Adipocyte (in vitro differentiated cells): ENCODE measurements around the gene PTTG1.
"Not testable (repeated sequence)": the region's sequence is repeated elsewhere in the genome, so short reads cannot be mapped to it uniquely, and the experiment has no call there.

Source experiments
- DNase-seq: peaks from one replicate; pipeline ENCODE4 v3.0.0-alpha.2; 2015; ENCODE audit warnings: low read depth
- H3K27me3 ChIP-seq: replicated peaks from 2 replicates; pipeline ENCODE4 v1.7.0; 2013; ENCODE audit warnings: mild to moderate bottlenecking, low read length, moderate library complexity; ENCODE audit not compliant: control insufficient read depth, insufficient read depth
- H3K36me3 ChIP-seq: 2 replicates; pipeline ENCODE4 v1.7.0; 2013; ENCODE audit warnings: low read length, mild to moderate bottlenecking, moderate library complexity; ENCODE audit not compliant: control insufficient read depth, insufficient read depth, severe bottlenecking
- H3K4me1 ChIP-seq: 2 replicates; pipeline ENCODE4 v1.7.0; 2013; ENCODE audit warnings: mild to moderate bottlenecking, low read length, moderate library complexity; ENCODE audit not compliant: control insufficient read depth, insufficient read depth
- H3K4me3 ChIP-seq: 2 replicates; pipeline ENCODE4 v1.7.0; 2013; ENCODE audit warnings: mild to moderate bottlenecking, low read length, moderate library complexity
- H3K9ac ChIP-seq: 2 replicates; pipeline ENCODE4 v1.7.0; 2013; ENCODE audit warnings: mild to moderate bottlenecking, low read length, moderate library complexity
- H3K9me3 ChIP-seq: 2 replicates; pipeline ENCODE4 v1.7.0; 2013; ENCODE audit warnings: mild to moderate bottlenecking, low read length, moderate library complexity; ENCODE audit not compliant: control insufficient read depth

PTTG1 gene

GRCh38 chr5:160432196-160432595 lies 10.5 kb downstream of the PTTG1 start:
- no peaks in the 10 kb centered on the region for H3K36me3 ChIP-seq
- H3K9ac ChIP-seq: no peak overlapping the region
- H3K4me1 ChIP-seq: no peaks in the 10 kb centered on the region
- H3K4me3 ChIP-seq: no peak overlapping the region
- no peaks in the 10 kb centered on the region for H3K9me3 ChIP-seq
- no peak for DNase-seq
- no peaks in the 10 kb centered on the region for H3K27me3 ChIP-seq

DNA sequence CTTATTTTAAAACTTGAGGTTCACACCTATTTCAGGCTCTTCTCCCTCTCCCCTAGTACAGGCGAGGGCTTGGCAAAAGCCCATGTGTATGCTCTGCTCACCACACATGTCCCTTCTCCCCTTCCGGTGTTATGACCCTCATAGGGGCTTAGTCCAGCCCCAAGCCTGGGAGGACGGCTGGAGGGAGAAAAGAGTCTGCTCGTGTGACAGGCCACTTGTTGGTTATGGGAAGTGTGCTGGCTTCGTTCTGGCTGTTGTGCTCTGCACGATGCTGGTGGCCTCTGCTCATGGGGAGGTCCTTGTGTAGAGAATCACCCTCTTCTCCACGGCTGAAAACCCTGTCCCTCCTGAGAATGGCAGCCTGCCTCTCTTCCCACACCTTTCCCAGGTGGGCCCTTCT lies 11.1 kb downstream of the PTTG1 start:
- Histone ChIP-seq H3K9ac (no peak overlapping the region), H3K4me3 (no peak overlapping the region), H3K4me1 (no peaks in the 10 kb centered on the region), H3K27me3 (no peaks in the 10 kb centered on the region), H3K9me3 (no peaks in the 10 kb centered on the region), H3K36me3 (no peaks in the 10 kb centered on the region)
- no peak for DNase-seq

DNA sequence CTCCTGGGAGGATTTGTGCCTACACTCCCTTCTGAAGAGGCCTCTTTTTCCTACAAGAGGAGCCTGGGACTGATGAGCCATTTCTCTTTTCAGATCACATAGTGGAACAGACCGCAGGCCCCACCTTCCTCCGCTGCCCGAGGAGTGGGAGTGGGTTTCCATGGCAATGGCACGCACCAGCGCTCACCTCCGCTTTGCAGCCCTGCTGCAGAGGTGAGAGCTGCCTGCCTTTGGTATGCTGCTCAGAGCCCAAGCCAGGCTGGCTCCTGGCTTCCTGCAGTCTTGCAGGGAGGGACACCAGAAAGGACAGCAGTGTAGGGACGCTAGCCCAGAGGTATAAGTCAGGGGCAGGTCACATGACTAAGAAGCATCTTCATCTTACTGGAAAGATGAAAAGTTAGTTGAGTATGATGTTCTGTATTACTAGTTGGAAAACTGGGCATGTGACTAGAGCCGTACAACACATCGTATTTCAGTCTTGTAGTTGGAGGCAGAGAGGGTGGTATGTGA lies 12.4 kb downstream of the PTTG1 start:
- Histone ChIP-seq H3K9ac (no peak overlapping the region), H3K4me3 (no peak overlapping the region), H3K9me3 (no peaks in the 10 kb centered on the region), H3K27me3 (no peaks in the 10 kb centered on the region), H3K36me3 (no peaks in the 10 kb centered on the region), H3K4me1 (peaks cover 6% of the 10 kb centered on the region)
- DNase-seq: no peak

DNA sequence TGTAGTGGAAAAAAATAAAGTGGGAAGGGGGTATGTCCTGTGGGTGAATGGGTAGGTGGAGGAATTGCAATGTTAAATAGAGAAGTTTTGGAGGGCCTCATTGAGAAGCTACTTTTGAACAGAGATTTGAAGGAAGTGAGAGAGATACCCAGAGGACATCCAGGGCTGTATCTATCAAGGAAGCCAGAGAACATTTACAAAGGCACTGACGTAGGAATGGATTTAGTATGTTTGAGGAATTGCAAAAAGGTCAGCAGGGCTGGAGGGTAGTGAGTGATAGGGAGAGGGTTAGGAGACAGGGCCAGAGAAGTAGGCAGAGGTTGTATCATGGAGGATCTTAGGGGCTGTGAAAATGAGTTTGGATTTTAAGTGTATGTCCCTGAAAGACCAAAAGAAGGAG lies 13.9 kb downstream of the PTTG1 start:
- H3K27me3 ChIP-seq: no peaks in the 10 kb centered on the region
- H3K9me3 ChIP-seq: no peaks in the 10 kb centered on the region
- DNase-seq: no peak
- no peaks in the 10 kb centered on the region for H3K36me3 ChIP-seq
- no peak overlapping the region for H3K9ac ChIP-seq
- H3K4me1 ChIP-seq: peaks cover 6% of the 10 kb centered on the region
- no peak overlapping the region for H3K4me3 ChIP-seq

DNA sequence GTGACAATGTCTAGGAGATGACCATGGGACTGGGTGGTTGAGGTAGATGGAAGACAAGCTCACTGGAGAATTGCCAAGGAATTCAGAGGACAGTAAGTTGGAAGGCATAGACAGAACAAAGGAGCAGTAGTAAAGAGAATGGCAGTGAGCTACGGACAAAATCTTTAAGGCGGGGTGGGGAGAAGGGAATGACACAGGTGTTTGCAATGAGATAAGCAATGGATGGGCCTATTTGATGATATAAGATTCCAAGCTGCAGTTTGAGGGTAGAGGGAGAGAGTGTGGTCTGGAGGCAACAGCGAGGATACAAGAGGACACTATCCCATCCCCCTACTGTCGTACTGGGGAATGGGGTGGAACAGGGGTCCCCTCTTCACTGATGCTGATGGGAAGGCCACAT lies 14.4 kb downstream of the PTTG1 start:
- H3K9ac ChIP-seq: no peak overlapping the region
- H3K4me3 ChIP-seq: no peak overlapping the region
- no peaks in the 10 kb centered on the region for H3K36me3 ChIP-seq
- no peaks in the 10 kb centered on the region for H3K27me3 ChIP-seq
- H3K4me1 ChIP-seq: peaks cover 6% of the 10 kb centered on the region
- H3K9me3 ChIP-seq: no peaks in the 10 kb centered on the region
- no peak for DNase-seq

GRCh38 chr5:160436661-160437060 lies 15.0 kb downstream of the PTTG1 start:
- H3K4me1 ChIP-seq, H3K36me3 ChIP-seq, H3K4me3 ChIP-seq, DNase-seq, H3K9ac ChIP-seq, H3K27me3 ChIP-seq, H3K9me3 ChIP-seq: not testable (repeated sequence)

DNA sequence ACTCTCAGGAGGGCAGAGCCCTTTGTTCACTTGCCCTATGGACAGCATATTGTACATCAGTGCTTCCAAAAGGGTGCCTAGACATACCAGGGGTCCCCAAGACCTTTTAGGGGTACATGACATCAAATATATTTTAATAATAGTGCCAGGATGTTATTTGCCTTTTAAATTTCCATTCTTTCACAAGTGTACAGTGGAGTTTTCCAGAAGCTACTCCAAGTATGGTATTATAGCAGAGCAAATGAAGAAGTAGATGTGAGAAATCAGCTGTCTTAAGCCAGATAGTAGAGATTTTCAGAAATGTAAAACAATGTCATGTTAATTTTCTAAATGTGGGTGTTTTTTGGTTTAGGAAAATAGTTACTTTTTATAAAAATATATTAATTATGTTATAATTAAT lies 15.6 kb downstream of the PTTG1 start:
- Histone ChIP-seq H3K27me3 (no peaks in the 10 kb centered on the region), H3K9ac (no peak overlapping the region), H3K9me3 (no peaks in the 10 kb centered on the region), H3K36me3 (no peaks in the 10 kb centered on the region), H3K4me3 (no peak overlapping the region), H3K4me1 (peaks cover 6% of the 10 kb centered on the region)
- DNase-seq: no peak

GRCh38 chr5:160438316-160439204 lies 16.9 kb downstream of the PTTG1 start:
- H3K4me3 ChIP-seq: peak overlapping the region; percentile 86

DNA sequence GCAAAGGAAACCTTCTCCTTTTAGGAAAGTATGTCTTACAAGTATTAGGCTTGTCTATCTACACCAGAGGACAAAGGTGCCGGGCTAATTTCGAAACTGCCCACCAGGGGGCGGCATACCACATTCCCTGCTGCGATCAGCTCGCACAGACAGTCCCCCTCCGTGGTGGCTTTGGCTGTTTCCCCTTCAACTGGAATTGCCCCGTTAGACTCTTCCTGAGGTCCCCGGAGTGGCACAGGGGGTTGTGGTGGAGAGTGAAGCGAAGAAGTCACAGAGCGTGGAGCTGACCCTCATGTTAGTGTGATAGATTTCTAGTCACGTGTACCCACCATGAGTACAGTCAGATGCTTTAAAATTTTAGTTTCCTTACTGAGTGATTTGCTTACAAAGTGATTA lies 17.5 kb downstream of the PTTG1 start:
- no peaks in the 10 kb centered on the region for H3K27me3 ChIP-seq
- H3K9me3 ChIP-seq: no peaks in the 10 kb centered on the region
- H3K4me1 ChIP-seq: peaks cover 6% of the 10 kb centered on the region
- peak; percentile 89 for DNase-seq
- no peaks in the 10 kb centered on the region for H3K36me3 ChIP-seq
- peak overlapping the region; percentile 84 for H3K9ac ChIP-seq
- H3K4me3 ChIP-seq: peak overlapping the region; percentile 86

More at GRCh38 chr5:160438316-160439204, 16.9 kb downstream of the PTTG1 start:
- H3K27me3 ChIP-seq: no peaks in the 10 kb centered on the region
- no peaks in the 10 kb centered on the region for H3K36me3 ChIP-seq
- H3K9me3 ChIP-seq: no peaks in the 10 kb centered on the region
- peak; percentile 85 for DNase-seq
- peak overlapping the region; percentile 84 for H3K9ac ChIP-seq
- H3K4me1 ChIP-seq: peaks cover 6% of the 10 kb centered on the region

DNA sequence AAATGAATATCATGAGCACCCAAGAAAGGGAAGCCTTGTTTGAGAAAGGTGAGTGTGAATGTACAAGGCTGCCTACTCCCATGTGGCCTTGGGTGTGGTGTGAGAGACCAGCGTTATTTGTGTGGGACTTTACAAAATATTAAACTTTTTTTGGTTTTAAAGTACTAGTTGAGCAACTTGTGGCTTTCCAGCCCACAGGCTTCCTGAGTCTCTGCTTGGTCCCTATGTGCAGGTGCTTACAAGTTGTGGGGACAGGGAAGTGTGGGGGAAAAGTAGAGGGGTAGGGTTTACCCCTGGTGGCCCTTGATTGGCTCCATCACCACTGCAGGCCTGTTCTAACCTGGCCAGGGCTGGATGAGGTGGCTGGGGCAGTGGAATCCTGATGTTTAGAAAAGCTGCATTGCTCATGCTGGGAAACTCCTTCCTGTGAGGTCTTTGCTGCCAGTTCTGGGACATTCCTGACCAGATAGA lies 19.7 kb downstream of the PTTG1 start:
- Histone ChIP-seq H3K36me3 (no peaks in the 10 kb centered on the region), H3K4me1 (peaks cover 6% of the 10 kb centered on the region), H3K27me3 (no peaks in the 10 kb centered on the region), H3K9me3 (no peaks in the 10 kb centered on the region), H3K4me3 (no peak overlapping the region), H3K9ac (no peak overlapping the region)
- no peak for DNase-seq

GRCh38 chr5:160442824-160443431 lies 21.3 kb downstream of the PTTG1 start:
- no peak overlapping the region for H3K4me3 ChIP-seq
- H3K36me3 ChIP-seq: no peaks in the 10 kb centered on the region
- H3K9ac ChIP-seq: no peak overlapping the region
- no peaks in the 10 kb centered on the region for H3K9me3 ChIP-seq
- no peak for DNase-seq
- H3K4me1 ChIP-seq: peaks cover 6% of the 10 kb centered on the region
- no peaks in the 10 kb centered on the region for H3K27me3 ChIP-seq
